ENCODE measurements around the gene B3GALNT2. TPM values are rescaled to one million over a fixed set of nuclear protein-coding genes. Genes with fewer than 3 reads are reported as not detected.

B3GALNT2 gene
- total RNA-seq, 1 experiment from 2014 or later, result 35.5 TPM

DNA sequence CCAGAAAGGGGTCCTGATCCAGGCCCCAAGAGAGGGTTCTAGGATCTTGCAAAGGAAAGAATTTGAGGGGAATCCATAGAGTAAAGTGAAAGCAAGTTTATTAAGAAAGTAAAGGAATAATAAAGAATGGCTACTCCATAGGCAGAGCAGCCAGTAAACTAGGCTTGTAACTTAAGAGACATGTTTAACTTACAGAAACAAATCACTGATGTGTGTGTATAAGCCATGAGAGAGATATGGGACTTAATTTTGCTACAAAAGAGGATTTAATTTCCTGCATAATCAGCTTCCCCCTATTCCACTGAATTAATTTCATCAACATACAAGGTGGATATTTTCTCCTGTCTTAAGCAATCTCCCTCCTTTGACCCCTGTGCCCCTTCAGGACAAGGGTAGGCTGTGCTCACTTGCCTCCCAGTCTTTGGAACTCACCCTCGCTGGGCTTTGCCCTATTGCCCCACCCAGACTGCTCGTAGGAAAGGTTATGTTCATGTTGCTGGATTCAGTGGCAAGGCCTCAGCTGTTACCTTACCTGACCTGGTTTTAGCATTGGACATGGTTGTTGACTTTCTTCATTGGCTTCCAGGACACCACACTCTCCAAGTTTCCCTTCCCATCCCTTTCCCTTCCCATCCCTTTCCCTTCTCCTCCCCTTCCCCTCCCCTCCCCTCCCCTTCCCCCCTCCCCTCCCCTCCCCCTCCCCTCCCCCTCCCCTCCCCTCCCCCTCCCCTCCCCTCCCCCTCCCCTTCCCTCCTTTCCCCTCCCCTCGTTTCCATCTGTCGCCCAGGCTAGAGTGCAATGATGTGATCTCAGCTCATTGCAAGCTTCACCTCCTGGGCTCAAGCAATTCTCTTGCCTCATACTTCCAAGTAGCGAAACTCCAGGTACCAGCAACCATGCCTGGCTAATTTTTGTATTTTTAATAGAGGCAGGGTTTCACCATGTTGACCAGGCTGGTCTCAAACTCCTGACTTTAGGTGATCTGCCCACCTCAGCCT, 92.5 kb downstream of the B3GALNT2 start:
- no peaks in the 10 kb centered on the region for H3K36me3 ChIP-seq (ENCODE audit: control insufficient read depth, insufficient read depth, low read length)
- H3K27me3 Mint-ChIP-seq (ENCODE audit: insufficient read depth, unreplicated experiment), result no peaks in the 10 kb centered on the region
- CTCF ChIA-PET, result no interaction called here
- TF ChIP-seq CTCF (IDR thresholded peaks at IDR 0.05; ENCODE audit: insufficient read depth in 1 of 2, low read depth in 1 of 2, low read length in 1 of 2, severe bottlenecking in 1 of 2, unreplicated experiment in 1 of 2), result no peak
- H3K27ac Mint-ChIP-seq (ENCODE audit: unreplicated experiment), result no peak overlapping the region
- no peak overlapping the region for H3K4me3 ChIP-seq (ENCODE audit: low read depth, low read length)
- intact Hi-C loops (cut with micrococcal nuclease; ENCODE audit: unreplicated experiment), result no loop called here
- H3K4me3 Mint-ChIP-seq (ENCODE audit: unreplicated experiment), result no peak overlapping the region
- no peaks in the 10 kb centered on the region for H3K9me3 Mint-ChIP-seq (ENCODE audit: unreplicated experiment)
- H3K36me3 Mint-ChIP-seq (ENCODE audit: insufficient read depth, unreplicated experiment), result peaks cover 25% of the 10 kb centered on the region
- peaks cover 23% of the 10 kb centered on the region for H3K4me1 Mint-ChIP-seq (ENCODE audit: low read depth, unreplicated experiment)
- POLR2A ChIA-PET, result no interaction called here
- no TSS peak for BruUV-seq (replicated peaks)
- DNase-seq, result peak in 1 of 2 experiments; percentile 53
- H3K4me1 ChIP-seq, result peaks cover 19% of the 10 kb centered on the region
- H3K27me3 ChIP-seq (replicated peaks; ENCODE audit: control insufficient read depth, insufficient read depth, low read length), result no peaks in the 10 kb centered on the region
- H3K9me3 ChIP-seq, result peaks cover 4% of the 10 kb centered on the region; the same call in 1 of the 2 replicates

DNA sequence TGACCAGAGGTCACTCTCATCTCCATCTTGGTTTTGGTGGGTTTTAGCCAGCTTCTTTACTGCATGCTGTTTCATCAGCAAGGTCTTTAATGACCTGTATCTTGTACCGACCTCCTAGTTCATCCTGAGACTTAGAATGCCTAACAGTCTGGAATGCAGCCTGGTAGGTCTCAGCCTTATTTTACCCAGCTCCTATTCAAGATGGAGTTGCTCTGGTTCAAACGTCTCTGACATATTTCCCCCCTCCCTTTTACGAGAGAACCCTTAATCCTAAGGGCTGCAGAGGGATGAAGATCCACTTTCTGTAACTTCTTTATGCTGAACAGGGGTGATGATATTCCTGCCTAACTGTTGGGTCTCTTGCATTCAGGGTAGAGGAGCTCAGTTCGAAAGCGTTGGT, 93.8 kb downstream of the B3GALNT2 start:
- no peaks in the 10 kb centered on the region for H3K27me3 Mint-ChIP-seq (ENCODE audit: insufficient read depth, unreplicated experiment)
- POLR2A ChIA-PET, result no interaction called here
- peaks cover 19% of the 10 kb centered on the region for H3K4me1 ChIP-seq
- peaks cover 23% of the 10 kb centered on the region for H3K4me1 Mint-ChIP-seq (ENCODE audit: low read depth, unreplicated experiment)
- H3K36me3 Mint-ChIP-seq (ENCODE audit: insufficient read depth, unreplicated experiment), result peaks cover 25% of the 10 kb centered on the region
- no peaks in the 10 kb centered on the region for H3K36me3 ChIP-seq (ENCODE audit: control insufficient read depth, insufficient read depth, low read length)
- H3K27me3 ChIP-seq (replicated peaks; ENCODE audit: control insufficient read depth, insufficient read depth, low read length), result no peaks in the 10 kb centered on the region
- no peak overlapping the region for H3K4me3 ChIP-seq (ENCODE audit: low read depth, low read length)
- TF ChIP-seq CTCF (IDR thresholded peaks at IDR 0.05; ENCODE audit: insufficient read depth in 1 of 2, low read depth in 1 of 2, low read length in 1 of 2, severe bottlenecking in 1 of 2, unreplicated experiment in 1 of 2), result no peak
- H3K9me3 ChIP-seq, result peaks cover 4% of the 10 kb centered on the region; the same call in 1 of the 2 replicates
- CTCF ChIA-PET, result no interaction called here
- BruUV-seq (replicated peaks), result no TSS peak
- intact Hi-C loops (cut with micrococcal nuclease; ENCODE audit: unreplicated experiment), result no loop called here
- no peak overlapping the region for H3K4me3 Mint-ChIP-seq (ENCODE audit: unreplicated experiment)
- DNase-seq, result no peak
- H3K9me3 Mint-ChIP-seq (ENCODE audit: unreplicated experiment), result no peaks in the 10 kb centered on the region
- no peak overlapping the region for H3K27ac Mint-ChIP-seq (ENCODE audit: unreplicated experiment)

DNA sequence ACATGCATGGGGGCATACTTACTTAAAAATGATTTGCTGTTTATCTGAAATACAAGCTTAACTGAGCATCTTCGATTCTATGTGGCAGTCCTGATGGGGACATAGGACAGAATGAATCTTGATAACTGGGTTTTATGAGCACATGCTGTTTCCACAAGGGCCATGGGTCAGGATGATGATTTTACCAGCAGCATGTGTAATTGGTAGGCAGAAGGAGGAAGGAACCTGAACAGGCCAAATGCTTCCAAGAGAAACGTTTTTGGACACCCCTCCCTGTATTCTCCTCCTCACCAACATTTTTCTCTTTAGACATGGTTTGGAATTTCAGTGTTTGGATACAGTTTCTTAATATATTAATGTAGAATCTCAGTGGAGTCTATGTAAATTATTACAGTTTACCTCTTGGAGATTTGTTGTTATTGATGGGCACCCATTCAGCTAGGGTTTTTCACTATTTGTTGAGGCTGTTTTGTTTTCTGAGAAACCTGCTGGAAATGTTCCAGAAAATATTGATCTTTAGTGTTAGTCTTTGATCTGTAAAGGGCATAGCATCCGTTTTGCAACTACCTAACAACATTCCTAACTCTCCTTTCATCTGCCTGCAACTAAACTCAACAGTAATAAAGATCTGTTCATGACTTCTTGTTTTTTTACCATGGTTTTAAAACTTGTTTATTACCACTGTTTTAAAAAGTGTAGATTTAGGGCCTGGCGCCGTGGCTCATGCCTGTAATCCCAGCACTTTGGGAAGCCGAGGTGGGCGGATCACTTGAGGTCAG, 95.0 kb downstream of the B3GALNT2 start:
- Mint-ChIP-seq H3K27ac (ENCODE audit: unreplicated experiment) (peak overlapping the region; percentile 65), H3K9me3 (ENCODE audit: unreplicated experiment) (no peaks in the 10 kb centered on the region), H3K36me3 (ENCODE audit: insufficient read depth, unreplicated experiment) (peaks cover 28% of the 10 kb centered on the region), H3K27me3 (ENCODE audit: insufficient read depth, unreplicated experiment) (no peaks in the 10 kb centered on the region), H3K4me3 (ENCODE audit: unreplicated experiment) (no peak overlapping the region), H3K4me1 (ENCODE audit: low read depth, unreplicated experiment) (peaks cover 23% of the 10 kb centered on the region)
- H3K27me3 ChIP-seq (replicated peaks; ENCODE audit: control insufficient read depth, insufficient read depth, low read length), result no peaks in the 10 kb centered on the region
- no peak overlapping the region for H3K4me3 ChIP-seq (ENCODE audit: low read depth, low read length)
- ChIA-PET POLR2A (interaction anchor here (1.1 kb wide), 1 partner anchor 81 kb away, joined by 6 read pairs; the partner anchor contains the start of genes ARID4B and GGPS1), CTCF (interaction anchor here (0.7 to 1.4 kb wide), 4 partner anchors 42 to 305 kb away, joined by 3 to 6 read pairs (median 4); partner anchors contain the start of gene TBCE)
- no peaks in the 10 kb centered on the region for H3K36me3 ChIP-seq (ENCODE audit: control insufficient read depth, insufficient read depth, low read length)
- no peak for TF ChIP-seq CTCF (IDR thresholded peaks at IDR 0.05; ENCODE audit: insufficient read depth in 1 of 2, low read depth in 1 of 2, low read length in 1 of 2, severe bottlenecking in 1 of 2, unreplicated experiment in 1 of 2)
- DNase-seq, result no peak
- intact Hi-C loops (cut with micrococcal nuclease; ENCODE audit: unreplicated experiment), result no loop called here
- H3K9me3 ChIP-seq, result peaks cover 4% of the 10 kb centered on the region; the same call in 1 of the 2 replicates
- peaks cover 19% of the 10 kb centered on the region for H3K4me1 ChIP-seq
- no TSS peak for BruUV-seq (replicated peaks)

Data from Caco-2 (cell line).